ENCODE measurements around the gene MS4A14. TPM values are rescaled to one million over a fixed set of nuclear protein-coding genes. Genes with fewer than 3 reads are reported as not detected.

MS4A14 gene
- total RNA-seq, 1 donor from 2014 or later = 3.6 TPM

Other genes starting within 250 kb of the MS4A14 start
- gene MS4A6A, start 213.4 kb upstream of the MS4A14 start, total RNA-seq = 196 TPM
- gene MS4A4E, start 153.3 kb upstream of the MS4A14 start, total RNA-seq = 3.2 TPM
- 115 TPM for gene MS4A4A, start 115.8 kb upstream of the MS4A14 start, total RNA-seq
- gene MS4A6E, start 69.2 kb upstream of the MS4A14 start, total RNA-seq = 3.6 TPM
- 188 TPM for gene MS4A7, start 17.9 kb upstream of the MS4A14 start, total RNA-seq
- gene MS4A5, start 33.1 kb downstream of the MS4A14 start, total RNA-seq = not detected
- gene MS4A1, start 59.4 kb downstream of the MS4A14 start, total RNA-seq = 0.22 TPM
- not detected for gene MS4A12, start 96.3 kb downstream of the MS4A14 start, total RNA-seq
- not detected for gene MS4A13, start 118.9 kb downstream of the MS4A14 start, total RNA-seq